GM12891 (cell line): Measurements from ENCODE around the gene SCARB2.

ENCODE experiments used
- PAX5 ChIP-seq: IDR thresholded peaks from 2 replicates; pipeline ENCODE4 v1.6.1; 2011; ENCODE audit warnings: low read length, moderate library complexity, mild to moderate bottlenecking; ENCODE audit not compliant: insufficient read depth, severe bottlenecking
- POLR2A ChIP-seq: IDR thresholded peaks from 2 replicates; pipeline ENCODE4 v1.6.1; 2011; ENCODE audit warnings: low read depth, low read length, control low read depth
- POLR2AphosphoS5 ChIP-seq: IDR thresholded peaks from 2 replicates; pipeline ENCODE4 v1.6.1; 2011; ENCODE audit warnings: low read depth, low read length, control low read depth
- TAF1 ChIP-seq: IDR thresholded peaks from 2 replicates; pipeline ENCODE4 v1.6.1; 2011; ENCODE audit warnings: low read depth, low read length, control low read depth

- TF ChIP-seq POLR2A (no peak), TAF1 (no peak), POLR2AphosphoS5 (no peak), PAX5 (no peak)
Measured at GRCh38 chr4:76233529-76233928, 19.9 kb upstream of the SCARB2 start.
